Measurements from ENCODE around the gene LHFPL2. TPM values are rescaled to one million over a fixed set of nuclear protein-coding genes. Genes with fewer than 3 reads are reported as not detected.
A peak's percentile ranks its signal among the peaks of the same experiment; 100 is the strongest.

Gene LHFPL2
- total RNA-seq, 2 experiments from 2014 or later: 0.20 TPM; not detected in 1

DNA sequence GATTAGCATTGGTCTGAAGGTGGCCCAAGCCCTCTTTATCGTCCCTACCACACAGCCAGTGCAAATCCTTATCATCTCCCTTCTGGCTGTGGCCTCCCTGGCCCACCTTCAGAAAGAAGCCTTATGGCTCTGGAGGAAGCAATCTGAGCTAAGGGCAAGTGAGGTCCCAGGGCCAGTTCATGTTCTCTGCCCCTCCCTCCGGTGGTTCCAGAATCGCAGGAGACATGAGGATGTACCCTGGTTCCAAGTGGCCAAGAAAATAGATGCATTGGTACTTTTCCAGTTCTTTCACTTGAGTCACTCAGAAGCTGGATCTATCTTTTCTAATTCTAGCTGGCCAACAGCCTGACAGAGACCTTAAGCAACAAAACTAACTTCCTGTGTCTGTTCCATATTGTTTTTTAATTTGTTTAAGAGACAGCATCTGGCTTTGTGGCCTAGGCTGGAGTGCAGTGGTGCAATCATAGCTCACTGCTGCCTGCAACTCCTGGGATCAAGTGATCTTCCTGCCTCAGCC, 60.7 kb downstream of the LHFPL2 start:
- Mint-ChIP-seq H3K9me3 (peaks cover 2% of the 10 kb centered on the region), H3K27ac (no peak overlapping the region), H3K27me3 (peaks cover 12% of the 10 kb centered on the region), H3K4me3 (no peak overlapping the region), H3K4me1 (ENCODE audit: low read depth) (no peaks in the 10 kb centered on the region), H3K36me3 (ENCODE audit: low read depth) (no peaks in the 10 kb centered on the region)
- ChIA-PET CTCF (interaction anchor here (0.6 kb wide), 1 partner anchor 1652 kb away, joined by 3 read pairs; no protein-coding TSS in a partner anchor), POLR2A (no interaction called here)
- intact Hi-C loops (cut with micrococcal nuclease): no loop called here
- DNase-seq (no peak), ATAC-seq (no peak)
- TF ChIP-seq, protein P1, sequence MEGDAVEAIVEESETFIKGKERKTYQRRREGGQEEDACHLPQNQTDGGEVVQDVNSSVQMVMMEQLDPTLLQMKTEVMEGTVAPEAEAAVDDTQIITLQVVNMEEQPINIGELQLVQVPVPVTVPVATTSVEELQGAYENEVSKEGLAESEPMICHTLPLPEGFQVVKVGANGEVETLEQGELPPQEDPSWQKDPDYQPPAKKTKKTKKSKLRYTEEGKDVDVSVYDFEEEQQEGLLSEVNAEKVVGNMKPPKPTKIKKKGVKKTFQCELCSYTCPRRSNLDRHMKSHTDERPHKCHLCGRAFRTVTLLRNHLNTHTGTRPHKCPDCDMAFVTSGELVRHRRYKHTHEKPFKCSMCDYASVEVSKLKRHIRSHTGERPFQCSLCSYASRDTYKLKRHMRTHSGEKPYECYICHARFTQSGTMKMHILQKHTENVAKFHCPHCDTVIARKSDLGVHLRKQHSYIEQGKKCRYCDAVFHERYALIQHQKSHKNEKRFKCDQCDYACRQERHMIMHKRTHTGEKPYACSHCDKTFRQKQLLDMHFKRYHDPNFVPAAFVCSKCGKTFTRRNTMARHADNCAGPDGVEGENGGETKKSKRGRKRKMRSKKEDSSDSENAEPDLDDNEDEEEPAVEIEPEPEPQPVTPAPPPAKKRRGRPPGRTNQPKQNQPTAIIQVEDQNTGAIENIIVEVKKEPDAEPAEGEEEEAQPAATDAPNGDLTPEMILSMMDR (IDR thresholded peaks at IDR 0.05): no peak

GRCh38 chr5:78587081-78587774, 61.3 kb downstream of the LHFPL2 start:
- ChIA-PET CTCF (no interaction called here), POLR2A (no interaction called here)
- intact Hi-C loops (cut with micrococcal nuclease): no loop called here
- Mint-ChIP-seq H3K27ac (no peak overlapping the region), H3K9me3 (peaks cover 2% of the 10 kb centered on the region), H3K27me3 (peaks cover 12% of the 10 kb centered on the region), H3K4me1 (ENCODE audit: low read depth) (no peaks in the 10 kb centered on the region), H3K36me3 (ENCODE audit: low read depth) (no peaks in the 10 kb centered on the region), H3K4me3 (no peak overlapping the region)
- DNase-seq (no peak), ATAC-seq (no peak)
- TF ChIP-seq, protein P1 (IDR thresholded peaks at IDR 0.05): no peak

DNA sequence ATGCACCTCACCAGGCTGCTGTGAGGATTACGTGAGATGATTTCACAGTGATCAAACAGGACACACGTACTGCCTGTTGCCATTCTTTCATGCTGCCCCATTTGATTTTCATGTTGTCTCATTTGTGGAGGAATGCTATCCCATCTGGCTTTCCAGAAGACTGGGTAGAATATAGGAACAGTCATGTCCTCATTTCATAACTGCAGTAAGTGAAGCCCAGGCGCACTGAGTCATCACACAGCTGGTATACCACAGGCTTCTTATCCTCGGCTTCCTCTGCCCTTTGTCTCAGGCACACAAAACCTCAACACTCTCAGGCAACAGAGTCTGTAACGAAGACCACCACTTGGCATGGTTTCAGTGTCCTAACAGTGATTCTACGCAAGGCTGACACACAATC, 62.3 kb downstream of the LHFPL2 start:
- TF ChIP-seq, protein P1 (IDR thresholded peaks at IDR 0.05): no peak
- intact Hi-C loops (cut with micrococcal nuclease): no loop called here
- ATAC-seq: no peak
- peaks cover 2% of the 10 kb centered on the region for H3K9me3 Mint-ChIP-seq
- H3K4me3 Mint-ChIP-seq: no peak overlapping the region
- H3K36me3 Mint-ChIP-seq (ENCODE audit: low read depth): no peaks in the 10 kb centered on the region
- POLR2A ChIA-PET: no interaction called here
- peaks cover 7% of the 10 kb centered on the region for H3K27me3 Mint-ChIP-seq
- H3K27ac Mint-ChIP-seq: no peak overlapping the region
- H3K4me1 Mint-ChIP-seq (ENCODE audit: low read depth): no peaks in the 10 kb centered on the region
- DNase-seq: peak; percentile 43
- CTCF ChIA-PET: no interaction called here

DNA sequence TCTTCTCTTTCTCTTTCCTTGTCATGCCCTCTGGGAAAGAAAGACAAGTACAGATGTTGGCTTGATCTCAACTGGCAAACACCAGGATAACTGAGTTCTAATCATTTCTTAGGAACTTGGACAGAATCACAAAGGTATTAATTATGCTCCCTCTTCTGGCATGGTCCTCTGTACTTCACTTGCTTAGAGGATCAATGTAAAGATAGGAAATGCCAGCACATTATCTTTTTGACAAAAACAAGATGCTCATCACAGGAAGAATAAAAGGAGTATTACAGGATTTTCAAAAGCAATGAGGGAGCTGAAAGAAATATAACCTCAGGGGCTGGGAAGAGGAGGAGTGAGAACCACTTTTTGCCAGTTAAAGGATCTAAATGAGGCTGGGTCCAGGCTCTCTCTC, 70.6 kb downstream of the LHFPL2 start:
- no peak for DNase-seq
- TF ChIP-seq, protein P1 (IDR thresholded peaks at IDR 0.05): no peak
- ATAC-seq: no peak
- no peaks in the 10 kb centered on the region for H3K36me3 Mint-ChIP-seq (ENCODE audit: low read depth)
- H3K4me1 Mint-ChIP-seq (ENCODE audit: low read depth): no peaks in the 10 kb centered on the region
- POLR2A ChIA-PET: no interaction called here
- intact Hi-C loops (cut with micrococcal nuclease): no loop called here
- H3K9me3 Mint-ChIP-seq: no peaks in the 10 kb centered on the region
- no peak overlapping the region for H3K27ac Mint-ChIP-seq
- CTCF ChIA-PET: interaction anchor here (1.1 kb wide), 1 partner anchor 110 kb away, joined by 3 read pairs; no protein-coding TSS in a partner anchor
- H3K4me3 Mint-ChIP-seq: no peak overlapping the region
- H3K27me3 Mint-ChIP-seq: no peaks in the 10 kb centered on the region

DNA sequence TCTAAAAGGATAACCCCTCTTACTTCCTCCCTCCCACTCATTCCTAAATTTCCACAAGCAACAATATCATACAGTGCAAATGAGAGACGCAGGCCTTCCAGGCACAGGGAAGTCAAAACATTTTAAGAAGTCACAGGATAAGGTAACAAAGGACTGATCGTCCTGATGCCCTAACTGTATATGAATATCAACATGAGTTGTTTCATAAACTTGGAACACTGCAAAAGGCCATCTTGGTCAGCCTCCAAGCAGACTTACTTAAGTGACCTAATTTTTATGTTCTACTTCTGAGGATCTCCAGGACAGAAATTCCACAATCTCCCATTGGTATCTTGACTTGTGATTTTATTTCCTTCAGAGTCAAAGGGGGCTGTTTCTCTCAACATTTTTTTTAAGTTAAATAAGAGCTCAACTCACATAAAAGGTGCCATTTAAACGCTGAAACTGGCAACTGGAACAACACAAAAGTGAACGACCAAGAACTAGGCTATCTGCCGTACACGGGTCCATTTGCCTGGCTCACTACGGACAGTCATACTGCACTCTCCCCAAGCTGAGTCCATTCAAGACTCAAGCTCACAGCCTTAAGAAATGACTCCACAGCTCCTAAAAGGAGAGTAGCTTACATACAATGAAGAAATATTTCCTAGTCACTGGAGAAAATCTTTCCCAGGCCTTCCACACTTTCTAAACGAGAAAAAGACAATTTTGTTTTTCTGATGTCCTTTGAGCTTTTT, 71.3 kb downstream of the LHFPL2 start:
- Mint-ChIP-seq H3K4me3 (no peak overlapping the region), H3K4me1 (ENCODE audit: low read depth) (no peaks in the 10 kb centered on the region), H3K9me3 (no peaks in the 10 kb centered on the region), H3K27ac (no peak overlapping the region), H3K36me3 (ENCODE audit: low read depth) (no peaks in the 10 kb centered on the region), H3K27me3 (no peaks in the 10 kb centered on the region)
- TF ChIP-seq, protein P1 (IDR thresholded peaks at IDR 0.05): no peak
- DNase-seq: no peak
- intact Hi-C loops (cut with micrococcal nuclease): no loop called here
- ChIA-PET POLR2A (no interaction called here), CTCF (no interaction called here)
- no peak for ATAC-seq

Measured in activated CD8-positive, alpha-beta T cell treated with anti-CD3 and anti-CD28 coated beads for 36 hours (primary cell).